HG02840 (cell line): Measurements from ENCODE around the gene WNT9B.

Experiments used
- ATAC-seq: cut with Tn5 transposase; IDR thresholded peaks from one replicate; pipeline ENCODE4 v1.9.1; 2021; ENCODE audit warnings: mild to moderate bottlenecking, moderate library complexity, moderate number of reproducible peaks; ENCODE audit not compliant: unreplicated experiment, low FRiP score

WNT9B gene

GRCh38 chr17:46878055-46878454 is 26.7 kb downstream of the WNT9B start:
- no peak for ATAC-seq

GRCh38 chr17:46879101-46879500 is 27.7 kb downstream of the WNT9B start:
- no peak for ATAC-seq

GRCh38 chr17:46881015-46881414 is 29.6 kb downstream of the WNT9B start:
- ATAC-seq: no peak

- no peak for ATAC-seq
Measured at GRCh38 chr17:46882666-46883065, 31.3 kb downstream of the WNT9B start.

GRCh38 chr17:46883871-46884520 is 32.6 kb downstream of the WNT9B start:
- ATAC-seq: no peak

- ATAC-seq: no peak
Measured at GRCh38 chr17:46884552-46884951, 33.2 kb downstream of the WNT9B start.

GRCh38 chr17:46885415-46886309 is 34.3 kb downstream of the WNT9B start:
- no peak for ATAC-seq

GRCh38 chr17:46886310-46886663 is 34.9 kb downstream of the WNT9B start:
- no peak for ATAC-seq

- no peak for ATAC-seq
Measured at GRCh38 chr17:46887717-46888116, 36.3 kb downstream of the WNT9B start.

GRCh38 chr17:46888727-46889126 is 37.3 kb downstream of the WNT9B start:
- no peak for ATAC-seq

- ATAC-seq: no peak
Measured at GRCh38 chr17:46889519-46889918, 38.1 kb downstream of the WNT9B start.

- no peak for ATAC-seq
Measured at GRCh38 chr17:46889992-46890564, 38.7 kb downstream of the WNT9B start.

- no peak for ATAC-seq
Measured at GRCh38 chr17:46890638-46891037, 39.3 kb downstream of the WNT9B start.

- ATAC-seq: no peak
Measured at GRCh38 chr17:46892192-46892703, 40.9 kb downstream of the WNT9B start.

GRCh38 chr17:46894024-46894423 is 42.6 kb downstream of the WNT9B start:
- ATAC-seq: no peak

GRCh38 chr17:46894476-46895151 is 43.2 kb downstream of the WNT9B start:
- no peak for ATAC-seq

- no peak for ATAC-seq
Measured at GRCh38 chr17:46895171-46895570, 43.8 kb downstream of the WNT9B start.

- no peak for ATAC-seq
Measured at GRCh38 chr17:46896991-46897390, 45.6 kb downstream of the WNT9B start.

GRCh38 chr17:46898364-46898763 is 47.0 kb downstream of the WNT9B start:
- no peak for ATAC-seq

GRCh38 chr17:46898860-46899259 is 47.5 kb downstream of the WNT9B start:
- ATAC-seq: no peak

GRCh38 chr17:46901291-46901690 is 49.9 kb downstream of the WNT9B start:
- ATAC-seq: no peak
